ENCODE measurements around the gene PLCD1.

PLCD1 gene

GRCh38 chr3:37967260-37967881, 62.1 kb downstream of the PLCD1 start:
- DNase-seq (ENCODE audit: low read depth) = peak; percentile 68

GRCh38 chr3:37964716-37965115, 64.7 kb downstream of the PLCD1 start:
- no peak for DNase-seq (ENCODE audit: low read depth)
- no peak overlapping the region for H3K4me3 ChIP-seq (ENCODE audit: low read length)
- TF ChIP-seq CTCF (conservative IDR thresholded peaks at IDR 0.05; ENCODE audit: low read length) = no peak

More at GRCh38 chr3:37967260-37967881, 62.1 kb downstream of the PLCD1 start:
- peak; percentile 94 for TF ChIP-seq CTCF (conservative IDR thresholded peaks at IDR 0.05; ENCODE audit: low read length)
- H3K4me3 ChIP-seq (ENCODE audit: low read length) = no peak overlapping the region

- no peak overlapping the region for H3K4me3 ChIP-seq (ENCODE audit: low read length)
- DNase-seq (ENCODE audit: low read depth) = no peak
- no peak for TF ChIP-seq CTCF (conservative IDR thresholded peaks at IDR 0.05; ENCODE audit: low read length)
Observed at GRCh38 chr3:37964146-37964545, 65.3 kb downstream of the PLCD1 start.

- no peak overlapping the region for H3K4me3 ChIP-seq (ENCODE audit: low read length)
- no peak for DNase-seq (ENCODE audit: low read depth)
- TF ChIP-seq CTCF (conservative IDR thresholded peaks at IDR 0.05; ENCODE audit: low read length) = no peak
Observed at GRCh38 chr3:37963635-37964034, 65.8 kb downstream of the PLCD1 start.

GRCh38 chr3:37963016-37963415, 66.4 kb downstream of the PLCD1 start:
- no peak overlapping the region for H3K4me3 ChIP-seq (ENCODE audit: low read length)
- TF ChIP-seq CTCF (conservative IDR thresholded peaks at IDR 0.05; ENCODE audit: low read length) = no peak
- peak; percentile 64 for DNase-seq (ENCODE audit: low read depth)

GRCh38 chr3:37961622-37962431, 67.6 kb downstream of the PLCD1 start:
- no peak for TF ChIP-seq CTCF (conservative IDR thresholded peaks at IDR 0.05; ENCODE audit: low read length)
- DNase-seq (ENCODE audit: low read depth) = no peak
- no peak overlapping the region for H3K4me3 ChIP-seq (ENCODE audit: low read length)

- no peak for TF ChIP-seq CTCF (conservative IDR thresholded peaks at IDR 0.05; ENCODE audit: low read length)
- no peak overlapping the region for H3K4me3 ChIP-seq (ENCODE audit: low read length)
- DNase-seq (ENCODE audit: low read depth) = no peak
Observed at GRCh38 chr3:37957539-37957936, 71.9 kb downstream of the PLCD1 start.

Measured in AG10803 (cell line).